ENCODE results near the gene SIX2.

The SIX2 gene

GRCh38 chr2:45005261-45006002 lies 3.8 kb downstream of the SIX2 start:
- no peak for DNase-seq (ENCODE audit: low read depth, low spot score)
- CTCF ChIA-PET: interaction anchor here (0.9 to 1.0 kb wide), 2 partner anchors 20 to 580 kb away, joined by 3 read pairs; no protein-coding TSS in a partner anchor
- TF ChIP-seq CTCF (IDR thresholded peaks at IDR 0.05; ENCODE audit: insufficient read depth, low read length, missing control alignments): no peak
- no peak overlapping the region for H3K4me3 ChIP-seq (ENCODE audit: low read depth, low read length)
- POLR2A ChIA-PET: no interaction called here

GRCh38 chr2:45004562-45005191 lies 4.6 kb downstream of the SIX2 start:
- peak overlapping the region; percentile 36 for H3K4me3 ChIP-seq (ENCODE audit: low read depth, low read length)
- ChIA-PET POLR2A (no interaction called here), CTCF (interaction anchor here (1.2 kb wide), 1 partner anchor 9 kb away, joined by 3 read pairs; no protein-coding TSS in a partner anchor)
- DNase-seq (ENCODE audit: low read depth, low spot score): no peak
- TF ChIP-seq CTCF (IDR thresholded peaks at IDR 0.05; ENCODE audit: insufficient read depth, low read length, missing control alignments): no peak

GRCh38 chr2:45003579-45004551 lies 5.4 kb downstream of the SIX2 start:
- CTCF ChIA-PET: interaction anchor here (1.2 kb wide), 1 partner anchor 10 kb away, joined by 3 read pairs; no protein-coding TSS in a partner anchor
- DNase-seq (ENCODE audit: low read depth, low spot score): no peak
- H3K4me3 ChIP-seq (ENCODE audit: low read depth, low read length): peak overlapping the region; percentile 36; the same call in 1 of the 2 replicates
- POLR2A ChIA-PET: no interaction called here
- TF ChIP-seq CTCF (IDR thresholded peaks at IDR 0.05; ENCODE audit: insufficient read depth, low read length, missing control alignments): no peak

- ChIA-PET CTCF (interaction anchor here (1.3 to 8.0 kb wide), 2 partner anchors 11 to 20 kb away, joined by 3 to 39 read pairs; no protein-coding TSS in a partner anchor), POLR2A (no interaction called here)
- no peak for TF ChIP-seq CTCF (IDR thresholded peaks at IDR 0.05; ENCODE audit: insufficient read depth, low read length, missing control alignments)
Measured at GRCh38 chr2:45002686-45003085, 6.6 kb downstream of the SIX2 start.

GRCh38 chr2:45001869-45002385 lies 7.3 kb downstream of the SIX2 start:
- CTCF ChIA-PET: interaction anchor here (1.3 to 8.0 kb wide), 2 partner anchors 12 to 19 kb away, joined by 3 to 39 read pairs; no protein-coding TSS in a partner anchor
- TF ChIP-seq CTCF (IDR thresholded peaks at IDR 0.05; ENCODE audit: insufficient read depth, low read length, missing control alignments): no peak
- H3K4me3 ChIP-seq (ENCODE audit: low read depth, low read length): no peak overlapping the region
- no peak for DNase-seq (ENCODE audit: low read depth, low spot score)
- POLR2A ChIA-PET: no interaction called here

More at GRCh38 chr2:45002686-45003085, 6.6 kb downstream of the SIX2 start:
- H3K4me3 ChIP-seq (ENCODE audit: low read depth, low read length): no peak overlapping the region
- no peak for DNase-seq (ENCODE audit: low read depth, low spot score)
